ENCODE measurements around the gene MAGEF1. TPM values are rescaled to one million over a fixed set of nuclear protein-coding genes. Genes with fewer than 3 reads are reported as not detected.

Gene MAGEF1
- total and polyA plus RNA-seq, 2 donors (not counting 3 experiments of a cell fraction or from before 2014, with no cell fraction given), result 7.0 to 14.2 TPM

DNA sequence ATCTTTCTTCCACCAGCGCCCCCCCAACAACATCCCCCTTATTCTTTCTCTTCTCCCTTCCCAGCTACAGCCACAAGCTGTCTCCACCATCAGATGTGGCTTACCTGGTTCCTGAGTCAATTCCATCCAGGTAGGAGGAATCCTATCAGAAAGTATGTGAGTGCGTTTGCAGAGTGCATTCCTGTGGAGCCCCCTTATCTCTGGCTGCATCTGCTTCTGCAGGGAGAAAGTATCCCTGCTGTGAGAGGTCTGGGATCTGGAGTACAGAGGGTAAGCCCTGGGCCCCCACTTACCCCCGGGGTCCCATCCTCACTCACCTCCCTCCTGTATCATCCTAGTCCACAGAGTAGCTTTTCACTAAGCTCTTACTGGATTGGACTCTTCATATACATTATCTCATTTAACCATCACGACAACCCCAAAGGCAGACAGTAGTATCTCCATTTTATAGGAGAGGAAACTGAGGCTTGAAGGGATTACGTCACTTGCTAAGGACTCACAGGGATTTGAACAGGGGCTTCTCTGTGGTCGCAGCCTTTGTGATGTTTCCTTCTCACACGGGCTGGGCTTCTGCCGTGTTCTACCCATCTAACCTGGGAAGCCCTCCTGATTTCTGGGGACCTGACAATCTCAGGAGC lies 22.2 kb upstream of the MAGEF1 start:
- POLR2A ChIA-PET, result no interaction called here
- no peak overlapping the region for H2AFZ ChIP-seq (ENCODE audit: low read depth, low read length)
- dilution Hi-C loops (cut with MboI; ENCODE audit: extremely low pct_ligation_motif_present, low sequenced_read_pairs), result no loop called here

DNA sequence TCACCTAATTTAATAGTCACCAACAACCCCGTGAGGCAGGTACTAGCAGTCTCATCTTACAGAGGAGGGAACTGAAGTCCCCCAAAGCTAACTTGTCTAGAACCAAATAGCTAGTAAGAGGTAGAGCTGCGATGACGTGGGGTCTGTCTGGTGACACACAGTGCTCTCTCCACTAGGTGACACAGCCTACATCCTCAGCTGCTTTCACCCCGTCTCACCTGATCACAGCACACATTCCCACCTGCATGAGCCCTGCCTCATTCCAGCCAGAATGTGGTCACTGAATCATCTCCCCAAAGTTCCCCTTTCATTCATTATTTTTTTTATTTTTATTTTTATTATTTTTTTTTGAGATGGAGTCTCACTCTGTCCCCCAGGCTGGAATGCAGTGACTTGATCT lies 21.3 kb upstream of the MAGEF1 start:
- POLR2A ChIA-PET, result no interaction called here
- Histone ChIP-seq H2AFZ (ENCODE audit: low read depth, low read length) (no peak overlapping the region), H3K4me2 (ENCODE audit: insufficient read depth, low read length) (no peak overlapping the region), H3K27me3 (ENCODE audit: control insufficient read depth in 2 of 2, insufficient read depth in 2 of 2, low read length in 2 of 2) (peaks cover 0 to 3% of the 10 kb centered on the region in 2 experiments), H3K4me1 (ENCODE audit: control insufficient read depth, extremely low read depth, insufficient read depth, low read length) (peaks cover 7% of the 10 kb centered on the region), H3K9ac (replicated peaks; ENCODE audit: extremely low read depth, insufficient read depth, low read length) (no peak overlapping the region), H3K79me2 (ENCODE audit: control insufficient read depth, insufficient read depth, low read length) (no peaks in the 10 kb centered on the region), H4K20me1 (replicated peaks; ENCODE audit: control insufficient read depth, extremely low read depth, insufficient read depth, low read length) (no peaks in the 10 kb centered on the region), H3K9me3 (replicated peaks; ENCODE audit: control insufficient read depth, insufficient read depth, low read length) (no peaks in the 10 kb centered on the region), H3K9me1 (replicated peaks; ENCODE audit: control insufficient read depth, extremely low read depth, insufficient read depth, low read length) (no peaks in the 10 kb centered on the region), H3K4me3 (replicated peaks in 1 of 3; ENCODE audit: insufficient read depth in 1 of 3, low read depth in 1 of 3, low read length in 3 of 3) (no peak overlapping the region), H3K36me3 (ENCODE audit: control insufficient read depth in 2 of 2, extremely low read depth in 1 of 2, insufficient read depth in 2 of 2, low read length in 2 of 2) (no peaks in the 10 kb centered on the region), H3K27ac (ENCODE audit: insufficient read depth, low read depth, low read length) (no peak overlapping the region)
- intact Hi-C loops (cut with micrococcal nuclease), result no loop called here
- DNase-seq (ENCODE audit: low read depth, low spot score), result no peak
- no peak for TF ChIP-seq FOS (IDR thresholded peaks at IDR 0.05; ENCODE audit: borderline replicate concordance, insufficient read depth, low read length)
- TF ChIP-seq POLR2AphosphoS5 (IDR thresholded peaks at IDR 0.05; ENCODE audit: insufficient read depth, low read depth, low read length), result no peak
- no peak for TF ChIP-seq GATA2 (IDR thresholded peaks at IDR 0.05; ENCODE audit: insufficient read depth, insufficient read length, low read depth, low read length)
- no peak for FAIRE-seq
- dilution Hi-C loops (cut with MboI; ENCODE audit: extremely low pct_ligation_motif_present, low sequenced_read_pairs), result no loop called here
- BruUV-seq (replicated peaks), result no TSS peak
- CTCF ChIA-PET, result interaction anchor here (0.9 to 2.8 kb wide), 3 partner anchors 10 to 172 kb away, joined by 3 to 14 read pairs (median 4); partner anchors contain the start of genes EPHB3 and MAGEF1

More for the DNA sequence above, 22.2 kb upstream of the MAGEF1 start:
- H3K4me3 ChIP-seq (replicated peaks in 1 of 3; ENCODE audit: insufficient read depth in 1 of 3, low read depth in 1 of 3, low read length in 3 of 3), result no peak overlapping the region
- no peaks in the 10 kb centered on the region for H3K36me3 ChIP-seq (ENCODE audit: control insufficient read depth in 2 of 2, extremely low read depth in 1 of 2, insufficient read depth in 2 of 2, low read length in 2 of 2)
- CTCF ChIA-PET, result interaction anchor here (2.8 kb wide), 1 partner anchor 173 kb away, joined by 14 read pairs; the partner anchor contains the start of gene EPHB3
- H3K4me1 ChIP-seq (ENCODE audit: control insufficient read depth, extremely low read depth, insufficient read depth, low read length), result peaks cover 12% of the 10 kb centered on the region
- H4K20me1 ChIP-seq (replicated peaks; ENCODE audit: control insufficient read depth, extremely low read depth, insufficient read depth, low read length), result no peaks in the 10 kb centered on the region
- H3K4me2 ChIP-seq (ENCODE audit: insufficient read depth, low read length), result no peak overlapping the region
- H3K9me1 ChIP-seq (replicated peaks; ENCODE audit: control insufficient read depth, extremely low read depth, insufficient read depth, low read length), result no peaks in the 10 kb centered on the region
- H3K9ac ChIP-seq (replicated peaks; ENCODE audit: extremely low read depth, insufficient read depth, low read length), result no peak overlapping the region
- H3K27me3 ChIP-seq (ENCODE audit: control insufficient read depth in 2 of 2, insufficient read depth in 2 of 2, low read length in 2 of 2), result peaks cover 0 to 3% of the 10 kb centered on the region in 2 experiments
- DNase-seq (ENCODE audit: low read depth, low spot score), result no peak
- H3K79me2 ChIP-seq (ENCODE audit: control insufficient read depth, insufficient read depth, low read length), result no peaks in the 10 kb centered on the region
- BruUV-seq (replicated peaks), result no TSS peak
- no peak for TF ChIP-seq POLR2AphosphoS5 (IDR thresholded peaks at IDR 0.05; ENCODE audit: insufficient read depth, low read depth, low read length)
- no peaks in the 10 kb centered on the region for H3K9me3 ChIP-seq (replicated peaks; ENCODE audit: control insufficient read depth, insufficient read depth, low read length)
- FAIRE-seq, result no peak
- intact Hi-C loops (cut with micrococcal nuclease), result no loop called here
- no peak overlapping the region for H3K27ac ChIP-seq (ENCODE audit: insufficient read depth, low read depth, low read length)

Measured in endothelial cell of umbilical vein (primary cell).